Aorta (tissue), 5 donors: ENCODE measurements around the gene LRRC27. TPM values are rescaled to one million over a fixed set of nuclear protein-coding genes. Genes with fewer than 3 reads are reported as not detected.
"Not testable (repeated sequence)": the region's sequence is repeated elsewhere in the genome, so short reads cannot be mapped to it uniquely, and the experiment has no call there.

ENCODE experiments used
- ATAC-seq: fragments of 200-7000 bp; cut with Tn5 transposase; one replicate; pipeline ENCODE4 v1.9.1; 2022; ENCODE audit warnings: moderate library complexity; ENCODE audit not compliant: low FRiP score
- DNase-seq, 2 donors: peaks; one replicate each; pipeline ENCODE4 v3.0.0-alpha.2; 2020
- H3K27ac ChIP-seq, 2 donors: one replicate each; pipeline ENCODE4 v1.5.1; 2013; ENCODE audit warnings: low read length in 2 of 2, mild to moderate bottlenecking in 2 of 2, moderate library complexity in 2 of 2, control low read depth in 1 of 2, inconsistent platforms in 1 of 2, low read depth in 1 of 2
- H3K27me3 ChIP-seq, 2 donors: one replicate each; pipeline ENCODE4 v1.6.1; 2013; ENCODE audit warnings: control low read depth in 1 of 2, low read length in 1 of 2, mild to moderate bottlenecking in 1 of 2, moderate library complexity in 1 of 2; ENCODE audit not compliant: insufficient read depth in 2 of 2, control insufficient read depth in 1 of 2
- H3K36me3 ChIP-seq, 2 donors: one replicate each; pipeline ENCODE4 v1.6.1; 2013; ENCODE audit warnings: control low read depth in 1 of 2, low read length in 1 of 2, mild to moderate bottlenecking in 1 of 2; ENCODE audit not compliant: insufficient read depth in 2 of 2, control insufficient read depth in 1 of 2
- H3K4me1 ChIP-seq, 2 donors: one replicate each; pipeline ENCODE4 v1.6.1; 2013; ENCODE audit warnings: low read length in 2 of 2, control low read depth in 1 of 2, mild to moderate bottlenecking in 1 of 2, moderate library complexity in 1 of 2; ENCODE audit not compliant: insufficient read depth in 2 of 2, control insufficient read depth in 1 of 2
- H3K4me3 ChIP-seq, 2 donors: one replicate each; pipeline ENCODE4 v1.5.1; 2013; ENCODE audit warnings: low read length in 2 of 2, control low read depth in 1 of 2, mild to moderate bottlenecking in 1 of 2
- H3K9me3 ChIP-seq: one replicate; pipeline ENCODE4 v1.6.1; 2013; ENCODE audit warnings: mild to moderate bottlenecking, low read length; ENCODE audit not compliant: control insufficient read depth
- WGBS, 2 donors: extraction: QIAGEN DNeasy Blood & Tissue Kit; methylation state at CpG; one replicate each; pipeline ENCODE4 v1.1.7; 2013; 5-methylcytosine and 5-hydroxymethylcytosine counted together
- intact Hi-C, 2 donors: fragments of 100-400 bp; cut with DNase I; formaldehyde crosslinking; loops; one replicate each; pipeline versions ENCODE4 v1.14.2 to v1.15.0; 2022
- polyA plus RNA-seq, 2 donors: library from polyadenylated mRNA; stranded (reverse); fragments of 200-250 nt; gene quantifications; one replicate each; pipeline ENCODE4 v1.2.3, GENCODE V29; 2013
- total RNA-seq, 2 donors: library from RNA; stranded (reverse); fragmentation: NEBNext Ultra II Directional; extraction: Animal tissue kit (Norgen Biotek cat#: 25700); gene quantifications; one replicate each; pipeline ENCODE4 v1.2.1, GENCODE V29; 2021
- donor health status: healthy with polysubstance abuse.
- donor health status: Bipolar disorder and iron deficiency.
- donor health status: DM: no; HTN: no; CAD: no.
- donor health status: DM: no; HTN: no; CAD: no.
- donor health status: DM: yes; HTN: yes; CAD: no.

LRRC27 gene
- total and polyA plus RNA-seq, 4 donors: 3.1 to 11.7 (median 6.8) TPM

GRCh38 chr10:132383751-132384196 lies 51.8 kb downstream of the LRRC27 start:
- Histone ChIP-seq H3K4me1 (no peaks in the 10 kb centered on the region), H3K27ac (no peak overlapping the region), H3K27me3 (no peaks in the 10 kb centered on the region), H3K9me3 (peaks cover 2% of the 10 kb centered on the region), H3K4me3 (no peak overlapping the region), H3K36me3 (no peaks in the 10 kb centered on the region)
- WGBS, 2 donors: 57 to 58% methylated on average over 13 of the region's 13 CpGs
- intact Hi-C loops: no loop called here
- DNase-seq (peak; percentile 34 to 70), ATAC-seq (no peak)

- Histone ChIP-seq H3K36me3 (no peaks in the 10 kb centered on the region), H3K9me3 (peaks cover 2% of the 10 kb centered on the region), H3K27ac (no peak overlapping the region), H3K4me1 (no peaks in the 10 kb centered on the region), H3K4me3 (no peak overlapping the region), H3K27me3 (no peaks in the 10 kb centered on the region)
- intact Hi-C loops: no loop called here
- DNase-seq (peak; percentile 34 to 50), ATAC-seq (no peak)
- WGBS, 2 donors: 94 to 96% methylated on average over 20 of the region's 20 CpGs
Observed at GRCh38 chr10:132384618-132385388, 52.8 kb downstream of the LRRC27 start.

- Histone ChIP-seq H3K9me3 (peaks cover 2% of the 10 kb centered on the region), H3K27ac (no peak overlapping the region), H3K36me3 (no peaks in the 10 kb centered on the region), H3K4me1 (no peaks in the 10 kb centered on the region), H3K27me3 (no peaks in the 10 kb centered on the region), H3K4me3 (no peak overlapping the region)
- ATAC-seq (no peak), DNase-seq (no peak)
- WGBS, 2 donors: 76 to 79% methylated on average over 5 of the region's 5 CpGs
- intact Hi-C loops: no loop called here
Observed at GRCh38 chr10:132385389-132385667, 53.3 kb downstream of the LRRC27 start.

DNA sequence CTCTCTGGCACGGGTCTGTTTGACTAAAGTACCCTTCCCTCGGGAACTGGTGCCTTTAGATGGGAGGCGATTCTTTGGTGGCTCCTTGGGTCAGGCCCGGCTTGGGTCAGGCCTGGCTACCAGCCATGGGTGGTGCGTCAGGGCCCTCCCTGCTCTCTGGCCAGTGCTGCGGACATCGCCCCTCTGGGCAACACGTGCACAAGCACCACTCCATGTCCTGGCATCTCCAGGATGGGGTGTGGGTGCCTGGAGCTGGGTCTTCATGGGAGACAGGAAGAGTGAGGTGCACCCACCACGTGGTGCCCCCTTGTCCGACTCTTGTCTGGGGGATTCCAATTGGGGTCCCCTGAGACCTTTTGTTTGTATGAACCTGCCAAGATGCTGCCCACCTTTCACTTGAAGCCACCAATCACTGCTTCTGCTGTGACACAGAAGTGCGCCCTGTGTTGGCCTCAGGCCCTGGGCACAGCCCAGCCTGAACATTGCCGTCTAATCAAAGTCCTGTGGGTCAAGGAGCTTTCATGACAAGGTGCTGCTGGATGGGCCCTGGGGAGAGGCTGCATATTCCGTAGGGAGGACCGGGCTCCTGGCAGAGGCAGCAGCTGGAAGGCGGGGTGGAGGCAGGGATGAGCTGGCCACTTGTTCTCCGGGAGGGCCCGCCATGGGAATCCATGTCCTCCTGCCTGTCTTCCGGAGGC lies 53.9 kb downstream of the LRRC27 start:
- H3K9me3 ChIP-seq: peaks cover 2% of the 10 kb centered on the region

GRCh38 chr10:132386419-132386831 lies 54.4 kb downstream of the LRRC27 start:
- no peaks in the 10 kb centered on the region for H3K27me3 ChIP-seq
- intact Hi-C loops: loop anchor here in 1 of 2 donors (2.0 kb wide), 1 partner anchor 66 kb away; no protein-coding TSS in a partner anchor
- no peak overlapping the region for H3K27ac ChIP-seq
- DNase-seq (peak; percentile 40 to 53), ATAC-seq (no peak)
- no peaks in the 10 kb centered on the region for H3K4me1 ChIP-seq
- WGBS, 2 donors: 79 to 80% methylated on average over 8 to 9 of the region's 9 CpGs
- no peaks in the 10 kb centered on the region for H3K36me3 ChIP-seq
- H3K9me3 ChIP-seq: peaks cover 2% of the 10 kb centered on the region
- no peak overlapping the region for H3K4me3 ChIP-seq

More for the DNA sequence above, 53.9 kb downstream of the LRRC27 start:
- no peak overlapping the region for H3K4me3 ChIP-seq
- no peak overlapping the region for H3K27ac ChIP-seq
- peak; percentile 41 to 57 for DNase-seq
- H3K27me3 ChIP-seq: no peaks in the 10 kb centered on the region
- ATAC-seq: no peak
- intact Hi-C loops: loop anchor here in 1 of 2 donors (2.0 kb wide), 1 partner anchor 67 kb away; no protein-coding TSS in a partner anchor
- 82 to 88% methylated on average over 16 to 18 of the region's 18 CpGs for WGBS, 2 donors
- no peaks in the 10 kb centered on the region for H3K4me1 ChIP-seq
- H3K36me3 ChIP-seq: no peaks in the 10 kb centered on the region

DNA sequence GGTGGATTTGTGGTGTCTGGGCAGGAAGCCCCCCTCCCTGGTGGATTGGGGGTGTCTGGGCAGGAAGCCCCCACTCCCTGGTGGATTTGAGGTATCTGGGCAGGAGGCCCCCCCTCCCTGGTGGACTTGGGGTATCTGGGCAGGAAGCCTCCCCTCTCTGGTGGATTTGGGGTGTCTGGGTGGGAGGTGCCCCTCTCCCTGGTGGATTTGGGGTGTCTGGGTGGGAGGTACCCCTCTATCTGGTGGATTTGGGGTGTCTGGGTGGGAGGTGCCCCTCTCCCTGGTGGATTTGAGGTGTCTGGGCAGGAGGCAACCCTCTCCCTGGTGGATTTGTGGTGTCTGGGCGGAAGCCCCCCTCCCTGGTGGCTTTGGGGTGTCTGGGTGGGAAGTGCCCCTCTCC lies 54.9 kb downstream of the LRRC27 start:
- not testable (repeated sequence) for H3K36me3 ChIP-seq, H3K9me3 ChIP-seq, H3K4me1 ChIP-seq, H3K27me3 ChIP-seq, H3K27ac ChIP-seq, ATAC-seq, H3K4me3 ChIP-seq
- intact Hi-C loops: loop anchor here in 1 of 2 donors (2.0 kb wide), 1 partner anchor 66 kb away; no protein-coding TSS in a partner anchor
- DNase-seq: peak in 1 of 2 donors; percentile 20
- WGBS, 2 donors: 91 to 92% methylated on average over 1 of the region's 1 CpG

GRCh38 chr10:132387764-132388210 lies 55.8 kb downstream of the LRRC27 start:
- intact Hi-C loops: loop anchor here in 1 of 2 donors (2.0 kb wide), 1 partner anchor 65 kb away; no protein-coding TSS in a partner anchor
- Histone ChIP-seq H3K36me3 (no peaks in the 10 kb centered on the region), H3K4me1 (no peaks in the 10 kb centered on the region), H3K4me3 (no peak overlapping the region), H3K27me3 (no peaks in the 10 kb centered on the region), H3K9me3 (no peaks in the 10 kb centered on the region), H3K27ac (no peak overlapping the region)
- 4 to 8% methylated on average over 19 to 26 of the region's 26 CpGs for WGBS, 2 donors
- ATAC-seq (no peak), DNase-seq (peak; percentile 79 to 91)

- ATAC-seq (no peak), DNase-seq (peak; percentile 72 to 78)
- Histone ChIP-seq H3K4me1 (no peaks in the 10 kb centered on the region), H3K27me3 (no peaks in the 10 kb centered on the region), H3K4me3 (no peak overlapping the region), H3K36me3 (no peaks in the 10 kb centered on the region), H3K27ac (no peak overlapping the region), H3K9me3 (no peaks in the 10 kb centered on the region)
- WGBS, 2 donors: 59% methylated on average over 16 to 22 of the region's 22 CpGs
- intact Hi-C loops: no loop called here
Observed at GRCh38 chr10:132388891-132389432, 57.0 kb downstream of the LRRC27 start.
